NK-92 treated with Interleukin-12 subunit alpha and Interleukin-12 subunit beta, amount 100 ng/mL, for 24 hours (cell line): Measurements from ENCODE around the gene AGO3.
"Not testable (repeated sequence)": the region's sequence is repeated elsewhere in the genome, so short reads cannot be mapped to it uniquely, and the experiment has no call there.

Experiments used
- DNase-seq: peaks from one replicate; lab custom pipeline; 2025; lab: John Stamatoyannopoulos, UW

The AGO3 gene

DNA sequence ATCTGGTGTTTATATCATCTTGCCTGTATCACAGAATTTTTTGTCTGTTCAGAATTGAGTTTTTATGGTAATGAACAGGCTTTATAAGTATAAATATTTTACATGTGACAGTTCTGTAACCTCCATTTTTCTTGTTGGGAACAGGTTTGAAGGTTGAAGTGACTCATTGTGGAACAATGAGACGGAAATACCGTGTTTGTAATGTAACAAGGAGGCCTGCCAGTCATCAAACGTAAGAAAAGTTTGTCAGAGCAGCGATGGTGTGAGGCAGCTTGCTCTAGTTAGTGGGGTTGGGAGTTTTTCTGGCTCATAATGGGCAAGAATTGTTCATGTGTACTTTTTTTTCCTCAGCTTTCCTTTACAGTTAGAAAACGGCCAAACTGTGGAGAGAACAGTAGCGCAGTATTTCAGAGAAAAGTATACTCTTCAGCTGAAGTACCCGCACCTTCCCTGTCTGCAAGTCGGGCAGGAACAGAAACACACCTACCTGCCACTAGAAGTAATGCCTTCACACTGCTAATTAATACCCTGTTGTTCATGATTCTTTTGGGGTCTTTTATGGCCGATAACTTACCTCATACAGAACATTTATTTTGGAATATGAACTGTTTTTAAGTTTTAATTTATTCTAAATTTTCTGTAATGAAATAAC lies 77.8 kb downstream of the AGO3 start:
- DNase-seq, result no peak

DNA sequence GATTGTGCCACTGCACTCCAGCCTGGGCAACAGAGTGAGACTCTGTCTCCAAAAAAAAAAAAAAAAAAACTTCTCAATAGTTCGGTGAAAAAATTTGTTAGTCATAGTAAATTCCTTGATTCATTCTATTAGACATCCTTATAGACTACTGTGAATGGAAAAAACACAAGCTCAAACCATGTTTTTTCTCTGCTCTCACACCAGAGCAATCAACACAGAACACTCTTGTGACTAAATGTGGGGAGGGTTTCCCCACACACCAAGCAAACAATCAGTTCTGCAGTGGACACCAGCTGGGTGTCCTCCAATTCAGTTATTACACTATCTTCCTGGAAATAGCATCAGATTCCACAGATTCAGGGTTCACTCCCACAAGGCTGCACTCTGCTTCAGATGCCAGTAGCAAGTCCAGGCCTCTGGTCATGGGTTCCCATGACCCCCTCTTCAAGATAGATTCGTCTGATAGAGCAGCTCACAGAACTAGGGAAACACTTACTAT lies 83.9 kb downstream of the AGO3 start:
- DNase-seq, result no peak

DNA sequence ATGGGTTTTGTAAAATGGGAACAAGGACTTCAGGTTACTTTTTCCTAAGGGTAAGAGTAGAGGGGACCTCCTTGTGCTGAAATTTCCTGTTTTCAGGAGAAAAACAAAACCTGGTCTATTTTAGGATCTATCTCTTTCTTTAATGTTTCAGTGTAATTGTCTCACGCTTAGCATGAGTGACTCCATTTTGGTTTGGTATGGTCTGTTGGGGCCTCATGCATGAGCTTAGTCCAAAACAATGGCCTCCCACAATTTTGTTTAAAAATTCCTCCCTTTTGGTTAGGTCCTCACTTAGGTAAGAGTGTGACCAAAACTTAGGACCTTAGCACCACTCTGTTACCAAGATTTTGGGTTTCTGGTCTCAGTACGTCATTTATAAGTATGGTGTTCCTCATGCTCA lies 85.8 kb downstream of the AGO3 start:
- no peak for DNase-seq

DNA sequence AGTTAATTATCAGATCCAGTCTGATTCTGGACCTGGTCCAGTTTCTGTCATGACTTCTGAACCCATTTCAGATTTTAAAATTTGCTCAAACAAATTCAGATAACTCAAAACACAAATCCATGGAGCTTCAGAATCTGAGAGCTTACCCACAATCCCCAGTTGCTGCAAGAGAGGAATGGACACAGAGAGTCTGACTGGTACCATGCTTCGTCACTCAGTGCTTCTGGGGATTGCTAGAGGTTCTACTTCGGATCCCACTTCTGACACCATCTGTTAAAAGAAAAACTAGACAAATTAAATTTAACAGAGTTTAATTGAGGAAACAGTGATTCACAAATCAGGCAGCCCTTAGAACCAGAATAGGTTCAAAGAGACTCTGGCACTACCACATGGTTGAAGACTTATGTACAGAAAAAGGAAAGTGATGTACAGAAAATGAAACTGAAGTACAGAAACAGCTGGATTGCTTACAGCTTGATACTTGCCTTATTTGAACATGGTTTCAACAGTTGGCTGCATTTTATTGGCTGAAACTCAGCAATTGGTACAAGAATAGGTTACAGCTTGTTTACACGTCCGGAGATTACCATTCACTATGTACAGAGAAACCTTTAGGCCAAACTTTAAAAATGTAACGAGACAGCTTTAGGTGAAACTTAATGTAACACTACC lies 92.3 kb downstream of the AGO3 start:
- no peak for DNase-seq

DNA sequence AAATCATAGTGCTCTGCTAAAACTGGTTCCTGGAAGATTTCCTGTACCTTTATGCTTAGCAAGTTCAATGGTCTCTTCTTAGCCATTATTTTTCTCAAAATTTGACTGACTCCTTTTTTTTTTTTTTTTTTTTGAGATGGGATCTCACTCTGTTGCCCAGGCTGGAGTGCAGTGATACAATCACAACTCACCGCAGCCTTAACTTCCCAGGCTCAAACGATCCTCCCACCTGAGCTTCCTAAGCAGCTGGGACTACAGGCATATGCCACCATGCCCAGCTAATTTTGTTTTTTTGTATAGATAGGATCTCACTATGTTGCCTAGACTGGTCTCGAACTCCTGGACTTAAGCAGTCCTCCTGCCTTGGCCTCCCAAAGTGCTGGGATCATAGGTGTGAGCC lies 93.1 kb downstream of the AGO3 start:
- not testable (repeated sequence) for DNase-seq

DNA sequence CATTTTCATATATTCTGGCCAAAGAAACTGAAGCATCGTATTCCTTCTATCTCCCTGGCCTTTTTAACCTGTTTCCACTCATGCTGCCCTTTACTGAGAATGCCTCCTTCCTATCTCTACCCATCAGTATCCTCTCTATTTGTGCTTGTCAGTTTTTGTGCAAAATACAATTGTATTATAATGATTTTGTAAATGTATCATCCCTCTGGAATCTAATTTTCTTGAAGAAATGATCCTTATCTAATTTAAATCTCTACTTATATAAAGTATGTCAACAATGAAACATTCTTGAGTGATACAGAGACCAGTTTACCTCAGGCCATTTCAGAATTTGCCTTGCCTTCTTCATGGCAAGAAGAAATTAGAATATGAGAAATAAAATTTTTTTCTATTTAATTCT lies 93.9 kb downstream of the AGO3 start:
- no peak for DNase-seq

DNA sequence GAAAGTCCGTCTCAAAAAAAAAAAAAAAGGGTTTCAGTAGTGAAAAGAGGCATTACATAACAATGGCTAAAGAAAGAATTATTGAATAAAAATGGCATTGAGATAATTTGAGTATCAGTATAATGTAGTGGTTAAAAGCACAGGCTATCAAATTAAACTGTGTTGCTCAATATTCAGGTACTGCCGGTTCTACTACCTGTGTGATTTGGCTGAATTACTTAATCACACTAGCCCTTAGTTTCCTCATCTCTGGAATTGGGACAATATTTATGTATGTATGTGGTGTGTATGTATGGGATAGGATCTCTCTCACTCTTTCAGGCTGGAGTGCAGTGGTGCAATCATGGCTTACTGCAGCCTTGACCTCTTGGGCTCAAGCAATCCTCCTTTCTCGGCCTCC lies 96.9 kb downstream of the AGO3 start:
- no peak for DNase-seq

DNA sequence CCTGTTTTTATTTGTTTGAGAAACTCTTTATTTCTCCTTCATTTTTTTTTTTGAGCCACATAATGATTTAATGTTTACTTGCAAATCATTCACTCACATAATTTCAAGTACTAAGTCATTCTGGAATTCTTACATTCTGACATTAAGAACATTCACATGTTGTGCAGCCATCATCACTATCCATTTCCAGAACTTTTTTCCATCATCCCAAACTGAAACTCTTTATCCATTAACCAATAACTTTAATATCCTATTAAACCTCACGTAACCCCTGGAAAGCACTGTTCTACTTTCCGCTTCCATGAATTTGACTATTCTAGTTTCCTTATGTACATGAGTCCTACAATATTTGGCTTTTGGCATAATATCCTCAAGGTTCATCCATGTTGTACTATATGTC lies 100.5 kb downstream of the AGO3 start:
- DNase-seq, result no peak

DNA sequence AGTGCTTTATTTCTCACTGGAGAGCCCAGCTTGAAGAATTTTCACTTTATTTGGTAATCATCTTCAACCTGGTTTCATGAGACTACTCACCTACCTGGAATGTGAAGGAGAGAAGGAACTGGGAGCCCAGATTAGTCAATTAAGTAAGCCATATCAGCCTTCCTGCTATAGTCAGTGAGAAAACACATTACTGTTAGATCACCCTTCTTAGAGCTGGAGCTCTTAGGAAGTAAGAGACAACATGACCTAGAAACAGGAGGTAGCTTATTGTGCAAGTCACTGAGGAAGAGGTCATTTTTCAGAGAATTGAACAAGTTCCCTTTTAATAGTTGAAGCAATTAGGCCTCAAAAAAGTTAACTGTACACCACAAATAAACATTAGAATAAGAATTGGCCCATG lies 103.8 kb downstream of the AGO3 start:
- no peak for DNase-seq

DNA sequence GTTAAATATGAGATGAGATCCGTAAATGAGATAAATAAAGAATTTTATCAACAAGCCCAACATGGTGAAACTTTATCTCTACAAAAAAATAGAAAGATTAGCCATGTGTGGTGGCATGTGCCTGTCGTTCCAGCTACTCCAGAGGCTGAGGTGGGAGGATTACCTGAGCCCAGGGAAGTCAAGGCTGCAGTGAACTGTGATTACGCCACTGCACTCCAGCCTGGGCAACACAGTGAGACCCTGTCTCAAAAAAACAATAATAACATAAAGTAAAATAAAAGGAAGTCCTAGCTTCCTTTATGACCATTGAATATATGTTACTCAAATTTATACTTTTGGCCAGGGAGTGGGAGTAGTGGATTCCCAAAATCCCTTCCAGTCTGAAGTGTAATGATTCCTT lies 104.2 kb downstream of the AGO3 start:
- DNase-seq, result no peak

DNA sequence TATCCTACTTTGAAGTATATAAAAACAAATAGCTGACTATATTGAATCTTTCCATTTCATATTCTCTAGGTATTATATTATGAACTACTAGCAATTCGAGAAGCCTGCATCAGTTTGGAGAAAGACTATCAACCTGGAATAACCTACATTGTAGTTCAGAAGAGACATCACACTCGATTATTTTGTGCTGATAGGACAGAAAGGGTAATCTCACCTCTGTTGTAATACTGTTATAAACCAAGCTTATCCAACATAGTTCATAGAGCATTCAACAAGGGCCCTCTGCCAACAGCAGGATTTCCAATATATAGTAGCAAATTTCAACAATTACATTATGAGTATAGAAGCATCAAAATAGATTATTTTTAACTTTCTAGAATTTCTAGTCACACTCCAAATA lies 109.3 kb downstream of the AGO3 start:
- DNase-seq, result no peak

DNA sequence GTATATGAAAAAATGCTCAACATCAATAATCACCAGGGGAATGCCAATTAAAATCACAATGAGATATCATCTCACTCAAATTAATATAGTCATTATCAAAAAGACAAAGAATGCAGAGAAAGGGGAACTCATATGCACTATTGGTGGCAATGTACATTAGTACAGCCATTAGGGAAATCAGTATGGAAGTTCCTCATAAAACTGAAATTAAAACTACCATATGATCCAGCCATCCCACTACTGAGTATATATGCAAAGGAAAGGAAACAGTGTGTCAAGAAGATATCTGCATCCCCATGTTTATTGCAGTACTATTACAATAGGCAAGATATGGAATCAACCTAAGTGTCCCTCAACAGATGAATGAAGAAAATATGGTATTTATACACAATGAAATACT lies 120.9 kb downstream of the AGO3 start:
- no peak for DNase-seq

DNA sequence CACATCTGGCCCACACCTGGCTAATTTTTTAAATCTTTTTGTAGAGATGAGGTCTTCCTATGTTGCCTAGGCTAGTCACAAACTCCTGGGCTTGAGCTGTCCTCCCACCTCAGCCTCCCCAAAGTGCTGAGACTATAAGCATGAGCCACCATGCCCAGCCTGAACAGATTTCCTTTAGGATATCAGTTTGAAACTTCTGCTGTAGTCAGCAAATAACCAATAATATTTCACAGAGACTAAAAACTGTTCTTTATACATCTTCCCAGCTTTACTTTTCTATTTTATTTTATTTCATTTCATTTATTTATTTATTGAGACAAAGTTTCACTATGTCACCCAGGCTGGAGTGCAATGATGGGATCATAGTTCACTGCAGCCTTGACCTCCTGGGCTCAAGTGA lies 123.1 kb downstream of the AGO3 start:
- DNase-seq, result no peak

DNA sequence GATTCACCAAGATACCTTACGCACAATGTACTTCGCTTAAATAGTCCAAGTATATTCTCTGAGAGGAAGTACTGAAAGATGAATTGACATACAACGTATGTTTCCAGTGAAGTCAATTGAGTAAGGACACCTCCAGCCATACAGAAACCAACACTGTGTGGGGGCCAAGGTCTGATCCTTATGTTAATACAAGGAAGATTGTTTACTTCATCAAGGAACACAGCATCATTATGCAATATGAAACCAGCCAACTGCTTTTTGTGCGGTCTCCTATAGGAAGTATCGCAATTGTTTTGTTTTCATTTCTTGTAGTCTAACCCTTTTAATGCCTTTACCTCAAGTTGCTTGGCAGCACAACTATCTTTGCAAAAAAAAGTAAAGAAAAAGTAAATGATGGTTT lies 124.8 kb downstream of the AGO3 start:
- no peak for DNase-seq

DNA sequence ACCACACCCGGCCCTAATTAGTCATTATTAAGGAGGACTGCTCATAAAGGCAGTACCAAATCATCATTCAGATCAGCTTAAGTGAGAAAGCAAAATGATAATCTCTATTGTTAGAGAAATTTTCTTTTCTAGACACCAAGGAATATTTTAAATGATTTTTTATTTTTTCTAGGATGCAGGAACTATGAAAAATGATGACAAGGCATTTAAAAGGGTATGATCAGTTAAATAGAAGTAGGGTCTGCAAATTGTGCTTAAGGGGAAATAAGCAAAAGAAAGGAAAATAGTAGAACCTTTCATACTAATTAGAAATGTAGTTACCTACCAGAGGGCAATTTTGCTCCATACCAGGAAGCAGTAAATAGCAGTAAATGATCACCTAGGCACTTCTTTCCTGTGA lies 131.4 kb downstream of the AGO3 start:
- no peak for DNase-seq

DNA sequence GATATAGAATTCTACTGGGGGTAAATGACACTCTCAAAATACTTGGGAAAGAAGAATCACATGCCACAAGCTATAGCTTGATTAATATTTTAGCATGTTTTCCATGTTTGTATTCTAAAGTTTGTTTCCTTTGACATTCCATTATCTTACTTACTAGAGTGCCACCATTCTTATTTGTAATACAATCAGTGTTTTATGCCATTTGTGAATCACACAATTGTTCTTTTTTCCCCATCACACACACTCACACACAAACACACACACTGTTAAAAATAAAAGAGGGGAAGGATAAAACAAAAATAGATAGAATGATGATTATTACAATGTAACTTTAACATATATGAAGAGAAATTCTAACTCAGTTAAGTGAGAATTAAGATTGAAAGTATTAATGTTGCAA lies 137.0 kb downstream of the AGO3 start:
- no peak for DNase-seq

DNA sequence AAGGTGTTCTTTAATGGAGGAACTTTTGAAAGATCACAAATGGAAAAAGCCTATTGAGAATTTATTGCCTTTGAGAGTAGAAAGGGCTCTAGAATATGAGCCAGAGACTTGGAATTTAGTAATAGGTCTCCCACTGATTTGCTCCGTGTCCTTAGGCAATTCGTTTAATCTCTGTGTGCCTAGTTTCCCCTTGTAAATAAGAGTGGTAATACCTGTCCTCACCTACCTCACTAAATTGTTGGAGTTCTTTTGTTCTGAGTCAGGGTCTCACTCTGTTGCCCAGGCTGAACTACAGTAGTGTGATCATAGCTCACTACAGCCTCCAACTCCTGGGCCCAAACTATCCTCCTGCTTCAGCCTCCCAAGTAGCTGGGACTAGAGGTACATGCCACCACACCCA lies 138.0 kb downstream of the AGO3 start:
- DNase-seq, result no peak

DNA sequence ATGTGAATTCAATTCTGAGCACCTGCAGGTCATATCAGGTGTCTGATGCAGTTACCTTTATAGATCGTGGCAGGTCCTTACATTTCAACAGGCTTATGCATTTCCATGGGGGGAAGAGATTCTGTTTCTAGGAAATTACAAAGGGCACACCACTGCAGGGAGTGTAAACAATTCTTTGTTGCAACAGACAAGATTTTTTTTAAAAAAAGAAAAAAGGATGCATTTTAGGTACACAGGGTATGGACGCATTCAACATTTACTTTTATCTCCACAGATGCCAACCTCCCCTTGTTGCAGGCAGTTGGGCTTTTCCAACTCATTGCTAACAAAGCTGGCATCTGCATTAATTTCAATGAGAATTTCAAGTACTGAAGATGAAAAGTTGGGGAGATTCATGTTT lies 139.4 kb downstream of the AGO3 start:
- no peak for DNase-seq

DNA sequence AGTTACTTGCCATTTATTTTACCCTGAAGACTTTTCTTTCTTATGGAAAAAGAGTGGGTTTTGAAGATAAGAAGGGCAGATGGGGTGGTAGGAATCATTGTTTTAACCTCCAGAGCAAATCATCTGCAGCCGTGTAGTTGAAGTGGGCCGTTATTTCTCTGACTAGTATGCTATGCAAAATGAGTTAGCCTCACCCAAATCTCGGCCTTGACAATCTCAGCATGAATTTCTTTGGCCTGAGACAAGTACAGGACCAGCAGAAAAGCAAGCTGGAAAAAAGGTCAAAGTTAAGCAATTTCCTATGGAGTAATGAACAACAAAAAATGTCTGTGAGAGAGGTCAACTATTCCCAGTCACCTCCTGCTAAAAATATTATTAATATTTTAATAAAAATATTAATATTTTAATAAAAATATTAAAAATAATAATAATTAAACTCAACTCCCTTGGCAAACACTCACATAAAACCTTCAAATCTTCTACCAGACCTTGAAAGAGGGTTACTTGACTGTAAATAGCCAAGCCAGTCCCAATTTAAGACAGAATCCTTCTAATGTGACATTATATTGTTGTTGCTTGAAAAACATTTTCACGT lies 146.2 kb downstream of the AGO3 start:
- no peak for DNase-seq

DNA sequence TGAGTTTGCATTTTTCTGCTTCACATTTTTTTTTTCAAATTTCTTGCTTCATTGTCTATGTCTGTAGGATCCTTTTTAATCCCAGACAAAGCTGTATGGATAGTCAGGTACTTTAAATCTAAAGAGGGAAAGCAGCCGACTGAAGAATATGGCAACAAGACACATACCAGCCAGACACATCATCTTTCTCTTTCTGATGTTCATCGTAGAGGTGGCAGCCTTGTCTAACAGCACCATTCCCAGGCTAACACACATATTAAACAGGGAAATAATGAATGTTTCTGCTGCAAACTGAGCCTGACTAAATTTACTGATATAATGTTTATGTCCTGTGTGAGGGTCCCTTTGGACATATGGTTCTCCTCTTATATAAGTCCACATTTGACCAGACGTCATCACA lies 149.3 kb downstream of the AGO3 start:
- no peak for DNase-seq

DNA sequence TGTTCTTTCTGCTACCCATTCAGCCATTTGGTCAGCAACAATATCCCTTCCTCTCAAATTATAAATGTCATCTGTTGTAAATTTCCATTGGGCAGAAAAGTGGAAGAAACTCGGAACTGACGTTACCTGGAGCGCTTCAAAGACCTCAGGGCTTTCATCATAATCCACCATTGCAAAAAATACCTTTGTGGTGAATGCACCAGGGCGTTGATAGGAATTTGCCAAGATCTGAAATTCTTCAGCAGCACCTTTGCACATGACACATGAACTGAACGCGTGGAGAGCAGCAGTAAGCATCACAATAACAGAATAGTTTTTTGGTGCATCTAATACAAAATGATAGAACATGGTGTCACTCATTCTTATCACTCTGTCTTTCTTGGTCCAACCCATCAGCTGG lies 149.9 kb downstream of the AGO3 start:
- DNase-seq, result no peak

DNA sequence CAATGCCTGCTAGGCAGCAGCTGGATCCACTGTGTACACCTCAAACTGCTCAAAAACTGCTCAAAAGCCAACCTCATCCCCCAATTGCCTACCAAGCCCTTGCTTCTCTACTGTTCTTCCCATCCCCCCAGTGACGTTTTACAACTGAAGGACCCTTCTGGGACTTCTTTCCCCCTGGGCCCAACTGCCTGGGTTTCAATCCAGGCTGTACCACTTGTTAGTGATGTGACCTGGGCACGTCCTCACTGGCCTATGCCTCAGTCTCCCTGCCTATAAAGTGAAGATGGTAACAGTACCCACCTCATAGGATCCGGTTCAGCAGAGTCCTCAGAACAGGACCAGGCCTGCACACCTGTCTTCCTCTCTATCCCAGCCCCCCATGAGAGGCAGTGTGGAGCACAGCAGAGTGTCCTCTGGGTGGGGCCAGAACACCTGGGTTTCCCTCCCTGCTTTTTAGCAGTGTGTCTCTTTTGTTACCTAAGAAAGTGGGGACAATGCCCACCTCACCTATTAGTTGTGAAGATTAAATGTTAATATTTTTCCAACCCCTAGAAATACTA lies 151.1 kb downstream of the AGO3 start:
- DNase-seq, result no peak

DNA sequence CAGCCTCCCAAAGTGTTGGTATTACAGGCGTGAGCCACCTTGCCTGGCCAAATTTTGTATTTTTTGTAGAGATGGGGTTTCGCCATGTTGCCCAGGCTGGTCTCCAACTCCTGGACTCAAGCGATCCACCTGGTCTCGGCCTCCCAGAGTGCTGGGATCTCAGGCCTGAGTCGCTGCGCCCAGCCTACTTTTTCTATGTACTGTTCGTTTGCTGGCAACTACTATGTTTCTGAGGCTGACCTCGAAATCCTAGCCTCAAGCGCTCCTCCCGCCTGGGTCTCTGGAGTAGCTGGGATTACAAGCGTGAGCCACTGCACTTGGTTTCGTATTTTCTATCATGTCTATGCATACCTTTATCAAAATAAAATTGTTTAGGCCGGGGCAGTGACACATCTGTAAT lies 152.3 kb downstream of the AGO3 start:
- no peak for DNase-seq
